ENCODE measurements around the gene GSDME. TPM values are rescaled to one million over a fixed set of nuclear protein-coding genes. Genes with fewer than 3 reads are reported as not detected.

GSDME gene
- total RNA-seq, 1 donor from 2014 or later, result 27.7 TPM

DNA sequence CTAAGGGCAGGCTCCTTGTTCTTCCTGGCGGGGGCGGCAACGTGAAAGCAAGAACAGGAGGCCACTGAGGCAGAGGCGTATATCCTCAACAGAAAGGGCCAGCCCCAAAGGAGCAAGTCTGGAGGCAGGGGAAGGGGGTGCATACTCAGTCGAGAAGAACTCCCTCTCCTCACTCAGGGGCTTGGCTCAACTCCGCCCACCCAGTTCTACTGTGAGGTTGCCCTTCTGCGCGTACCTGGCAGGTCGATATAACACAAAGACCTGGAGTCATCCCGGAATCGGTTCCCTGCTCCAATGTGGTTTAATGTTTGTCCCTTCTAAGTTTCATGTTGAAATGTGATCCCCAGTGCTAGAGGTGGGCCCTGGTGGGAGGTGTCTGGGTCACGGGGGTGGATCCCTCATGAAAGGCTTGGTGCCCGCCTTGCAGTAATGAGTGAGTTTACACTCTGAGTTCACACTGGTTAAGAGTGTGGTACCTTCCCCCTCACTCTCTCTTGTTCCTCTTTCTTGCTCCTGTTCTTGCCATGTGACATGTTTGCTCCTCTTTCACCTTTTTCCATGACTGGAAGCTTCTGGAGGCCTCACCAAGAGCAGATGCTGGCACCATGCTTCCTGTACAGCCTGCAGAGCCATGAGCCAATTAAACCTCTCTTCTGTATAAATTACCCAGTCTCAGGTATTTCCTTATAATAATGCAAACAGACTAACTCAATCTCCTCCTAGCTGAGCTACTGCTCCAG lies 32.6 kb downstream of the GSDME start:
- Histone ChIP-seq H3K4me2 (ENCODE audit: low read length) (no peak overlapping the region), H3K79me2 (ENCODE audit: insufficient read depth, low read length) (no peaks in the 10 kb centered on the region)
- no peak overlapping the region for H3K27ac Mint-ChIP-seq (ENCODE audit: unreplicated experiment)

DNA sequence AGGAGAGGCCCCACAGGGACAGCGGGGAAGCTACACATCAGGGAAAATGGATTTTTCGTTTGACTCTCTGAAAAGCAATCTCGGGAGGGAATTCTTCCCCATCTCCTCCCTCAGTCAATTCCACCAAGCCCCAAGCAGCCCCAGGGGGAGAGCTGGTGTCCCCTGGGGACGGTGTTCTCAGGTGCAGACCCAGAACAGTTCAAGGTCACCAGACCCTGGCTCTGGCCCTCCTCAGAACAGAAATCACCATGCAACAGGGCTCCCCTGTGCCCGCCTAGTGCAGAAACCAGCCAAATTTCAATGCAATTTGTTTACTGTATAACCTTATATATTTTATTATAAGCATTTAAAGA lies 34.1 kb downstream of the GSDME start:
- no peak overlapping the region for H3K27ac Mint-ChIP-seq (ENCODE audit: unreplicated experiment)
- peaks cover 23% of the 10 kb centered on the region for H3K36me3 Mint-ChIP-seq (ENCODE audit: low read depth, unreplicated experiment)
- H3K9ac ChIP-seq (ENCODE audit: low read length), result no peak overlapping the region
- H3K9me3 Mint-ChIP-seq (ENCODE audit: unreplicated experiment), result no peaks in the 10 kb centered on the region
- DNase-seq (ENCODE audit: low read depth), result no peak
- H4K20me1 ChIP-seq (ENCODE audit: insufficient read depth, low read length), result peaks cover 8% of the 10 kb centered on the region
- H3K27me3 ChIP-seq (ENCODE audit: insufficient read depth, low read length), result no peaks in the 10 kb centered on the region
- no peak for FAIRE-seq
- no peak overlapping the region for H3K27ac ChIP-seq (ENCODE audit: low read depth, low read length)
- no peak overlapping the region for H3K4me2 ChIP-seq (ENCODE audit: low read length)
- H3K27me3 Mint-ChIP-seq (ENCODE audit: low read depth, unreplicated experiment), result peaks cover 2% of the 10 kb centered on the region
- H3K4me3 ChIP-seq (ENCODE audit: insufficient read depth, low read depth, low read length), result no peak overlapping the region
- no peak overlapping the region for H3K4me3 Mint-ChIP-seq (ENCODE audit: unreplicated experiment)
- H2AFZ ChIP-seq (ENCODE audit: low read depth, low read length), result no peak overlapping the region
- no peaks in the 10 kb centered on the region for H3K79me2 ChIP-seq (ENCODE audit: insufficient read depth, low read length)
- H3K4me1 ChIP-seq (ENCODE audit: insufficient read depth, low read length), result peaks cover under 1% of the 10 kb centered on the region
- H3K9me3 ChIP-seq (ENCODE audit: insufficient read depth, low read depth, low read length), result no peaks in the 10 kb centered on the region
- H3K4me1 Mint-ChIP-seq (ENCODE audit: low read depth, unreplicated experiment), result peaks cover 17% of the 10 kb centered on the region
- no peaks in the 10 kb centered on the region for H3K36me3 ChIP-seq (ENCODE audit: insufficient read depth, low read length)
- no peak for TF ChIP-seq EZH2 (IDR thresholded peaks at IDR 0.05; ENCODE audit: insufficient read depth, low read length)
- TF ChIP-seq, protein P1, sequence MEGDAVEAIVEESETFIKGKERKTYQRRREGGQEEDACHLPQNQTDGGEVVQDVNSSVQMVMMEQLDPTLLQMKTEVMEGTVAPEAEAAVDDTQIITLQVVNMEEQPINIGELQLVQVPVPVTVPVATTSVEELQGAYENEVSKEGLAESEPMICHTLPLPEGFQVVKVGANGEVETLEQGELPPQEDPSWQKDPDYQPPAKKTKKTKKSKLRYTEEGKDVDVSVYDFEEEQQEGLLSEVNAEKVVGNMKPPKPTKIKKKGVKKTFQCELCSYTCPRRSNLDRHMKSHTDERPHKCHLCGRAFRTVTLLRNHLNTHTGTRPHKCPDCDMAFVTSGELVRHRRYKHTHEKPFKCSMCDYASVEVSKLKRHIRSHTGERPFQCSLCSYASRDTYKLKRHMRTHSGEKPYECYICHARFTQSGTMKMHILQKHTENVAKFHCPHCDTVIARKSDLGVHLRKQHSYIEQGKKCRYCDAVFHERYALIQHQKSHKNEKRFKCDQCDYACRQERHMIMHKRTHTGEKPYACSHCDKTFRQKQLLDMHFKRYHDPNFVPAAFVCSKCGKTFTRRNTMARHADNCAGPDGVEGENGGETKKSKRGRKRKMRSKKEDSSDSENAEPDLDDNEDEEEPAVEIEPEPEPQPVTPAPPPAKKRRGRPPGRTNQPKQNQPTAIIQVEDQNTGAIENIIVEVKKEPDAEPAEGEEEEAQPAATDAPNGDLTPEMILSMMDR (IDR thresholded peaks at IDR 0.05; ENCODE audit: insufficient read depth, low read depth, low read length), result no peak

More for the DNA sequence above, 32.6 kb downstream of the GSDME start:
- no peak overlapping the region for H3K27ac ChIP-seq (ENCODE audit: low read depth, low read length)
- Mint-ChIP-seq H3K4me3 (ENCODE audit: unreplicated experiment) (no peak overlapping the region), H3K27me3 (ENCODE audit: low read depth, unreplicated experiment) (peaks cover 2% of the 10 kb centered on the region), H3K36me3 (ENCODE audit: low read depth, unreplicated experiment) (peaks cover 19% of the 10 kb centered on the region), H3K9me3 (ENCODE audit: unreplicated experiment) (no peaks in the 10 kb centered on the region), H3K4me1 (ENCODE audit: low read depth, unreplicated experiment) (peaks cover 30% of the 10 kb centered on the region)
- peaks cover 11% of the 10 kb centered on the region for H3K4me1 ChIP-seq (ENCODE audit: insufficient read depth, low read length)
- peaks cover 21% of the 10 kb centered on the region for H4K20me1 ChIP-seq (ENCODE audit: insufficient read depth, low read length)
- H3K9ac ChIP-seq (ENCODE audit: low read length), result no peak overlapping the region
- no peak overlapping the region for H2AFZ ChIP-seq (ENCODE audit: low read depth, low read length)
- H3K36me3 ChIP-seq (ENCODE audit: insufficient read depth, low read length), result no peaks in the 10 kb centered on the region
- FAIRE-seq (no peak), DNase-seq (ENCODE audit: low read depth) (no peak)
- no peak for TF ChIP-seq EZH2 (IDR thresholded peaks at IDR 0.05; ENCODE audit: insufficient read depth, low read length)
- TF ChIP-seq, protein P1 (IDR thresholded peaks at IDR 0.05; ENCODE audit: insufficient read depth, low read depth, low read length), result no peak
- no peaks in the 10 kb centered on the region for H3K9me3 ChIP-seq (ENCODE audit: insufficient read depth, low read depth, low read length)
- H3K27me3 ChIP-seq (ENCODE audit: insufficient read depth, low read length), result no peaks in the 10 kb centered on the region
- no peak overlapping the region for H3K4me3 ChIP-seq (ENCODE audit: insufficient read depth, low read depth, low read length)

Measured in astrocyte (in vitro differentiated cells and primary cell).